ENCODE measurements around the gene THY1.
"Not testable (repeated sequence)": the region's sequence is repeated elsewhere in the genome, so short reads cannot be mapped to it uniquely, and the experiment has no call there.

THY1 gene

DNA sequence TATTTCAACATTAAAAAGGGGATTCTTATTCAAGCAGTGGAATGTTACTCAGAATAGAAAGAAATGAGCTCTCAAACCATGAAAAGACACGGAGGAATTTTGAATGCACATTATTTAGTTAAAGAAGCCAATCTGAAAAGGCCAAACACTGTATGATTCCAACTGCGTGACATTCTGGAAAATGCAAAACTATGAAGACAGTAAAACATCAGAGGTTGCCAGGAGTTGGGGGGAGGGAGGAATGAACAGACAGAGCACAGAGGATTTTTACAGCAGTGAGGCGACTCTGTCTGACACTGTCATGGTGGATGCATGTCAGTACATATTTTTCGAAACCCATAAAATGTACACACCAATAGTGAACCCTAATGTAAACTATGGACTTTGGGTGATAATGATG, 22.9 kb upstream of the THY1 start:
- DNase-seq (ENCODE audit: low read depth in 2 of 3, low spot score in 1 of 3), result no peak

DNA sequence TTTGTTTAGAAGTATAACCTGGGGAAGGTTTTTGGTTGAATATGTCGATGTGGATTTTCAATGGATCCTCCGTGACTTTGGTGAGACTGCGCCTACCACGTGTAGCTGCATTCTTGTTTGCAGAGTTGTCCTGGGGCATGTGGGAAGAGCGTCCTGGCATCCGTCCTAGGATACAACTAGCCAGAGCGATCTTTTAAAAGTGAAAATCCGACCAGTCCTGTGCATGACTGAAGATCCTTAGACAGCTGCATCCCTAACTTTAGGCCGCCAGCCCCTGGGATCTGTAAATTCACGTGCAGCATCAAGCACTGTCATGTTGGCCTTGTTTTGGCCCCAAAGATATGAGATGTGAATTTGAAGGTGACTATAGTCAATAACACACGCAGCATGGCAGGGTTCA, 22.4 kb upstream of the THY1 start:
- no peak for DNase-seq (ENCODE audit: low read depth in 2 of 3, low spot score in 1 of 3)

DNA sequence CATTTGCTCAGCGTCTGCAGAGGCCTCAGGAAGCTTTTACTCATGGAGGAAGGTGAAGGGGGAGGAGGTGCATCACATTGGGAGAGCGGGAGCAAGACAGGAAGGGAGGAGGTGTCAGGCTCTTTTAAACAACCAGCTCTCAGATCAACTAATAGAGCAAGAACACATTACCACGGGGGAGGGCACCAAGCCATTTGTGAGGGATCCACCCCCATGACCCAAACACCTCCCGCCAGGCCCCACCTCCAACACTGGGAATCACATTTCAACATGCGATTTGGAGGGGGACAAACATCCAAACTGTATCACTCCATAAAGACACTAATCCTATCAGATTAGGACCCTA, 18.9 kb upstream of the THY1 start:
- no peak for DNase-seq (ENCODE audit: low read depth in 2 of 3, low spot score in 1 of 3)

DNA sequence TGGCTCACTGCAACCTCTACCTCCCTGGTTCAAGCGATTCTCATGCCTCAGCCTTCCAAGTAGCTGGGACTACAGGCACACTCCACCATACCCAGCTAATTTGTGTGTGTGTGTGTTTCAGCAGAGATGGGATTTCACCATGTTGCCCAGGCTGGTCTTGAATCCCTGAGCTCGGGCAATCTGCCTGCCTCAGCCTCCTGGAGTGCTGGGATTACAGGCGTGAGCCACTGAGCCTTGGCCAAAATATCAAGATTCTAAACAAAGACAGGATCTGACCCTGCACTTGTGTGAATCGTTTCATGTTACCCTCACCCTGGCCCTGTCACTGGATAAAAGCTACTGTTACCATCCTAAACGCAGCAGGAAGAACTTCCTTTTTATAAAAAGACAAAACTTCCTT, 15.6 kb upstream of the THY1 start:
- DNase-seq (ENCODE audit: low read depth in 2 of 3, low spot score in 1 of 3), result no peak

DNA sequence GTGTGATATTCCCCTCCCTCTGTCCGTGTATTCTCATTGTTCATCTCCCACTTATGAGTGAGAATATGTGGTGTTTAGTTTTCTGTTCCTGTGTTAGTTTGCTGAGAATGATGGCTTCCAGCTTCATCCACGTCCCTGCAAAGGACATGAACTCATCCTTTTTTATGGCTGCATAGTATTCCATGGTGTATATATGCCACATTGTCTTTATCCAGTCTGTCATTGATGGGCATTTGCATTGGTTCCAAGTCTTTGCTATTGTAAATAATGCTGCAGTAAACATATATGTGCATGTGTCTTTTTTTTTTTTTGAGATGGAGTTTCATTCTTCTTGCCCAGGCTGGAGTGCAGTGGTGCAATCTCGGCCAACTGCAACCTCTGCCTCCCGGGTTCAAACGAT, 14.5 kb upstream of the THY1 start:
- not testable (repeated sequence) for DNase-seq (ENCODE audit: low read depth in 2 of 3, low spot score in 1 of 3)

DNA sequence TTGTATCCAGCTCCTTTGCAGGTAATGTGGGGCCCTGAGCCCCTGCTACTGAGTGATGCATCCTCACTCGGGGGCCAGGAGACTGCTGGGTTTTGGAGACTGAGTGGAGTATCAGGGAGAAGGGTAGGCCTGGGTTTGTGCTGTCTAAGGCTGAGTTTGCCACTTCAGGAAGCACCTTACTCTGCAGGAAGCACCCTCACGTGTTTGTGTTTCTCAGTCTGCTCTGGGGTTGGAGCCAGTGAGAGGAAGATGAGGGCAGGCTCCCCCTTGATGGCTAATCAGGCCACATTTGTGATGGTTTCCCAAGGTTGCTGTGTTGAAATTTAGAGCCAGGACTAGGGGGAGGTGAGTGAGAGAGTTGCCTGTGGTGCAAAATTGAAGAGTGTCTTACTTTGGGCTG, 13.7 kb upstream of the THY1 start:
- DNase-seq (ENCODE audit: low read depth in 2 of 3, low spot score in 1 of 3), result no peak

DNA sequence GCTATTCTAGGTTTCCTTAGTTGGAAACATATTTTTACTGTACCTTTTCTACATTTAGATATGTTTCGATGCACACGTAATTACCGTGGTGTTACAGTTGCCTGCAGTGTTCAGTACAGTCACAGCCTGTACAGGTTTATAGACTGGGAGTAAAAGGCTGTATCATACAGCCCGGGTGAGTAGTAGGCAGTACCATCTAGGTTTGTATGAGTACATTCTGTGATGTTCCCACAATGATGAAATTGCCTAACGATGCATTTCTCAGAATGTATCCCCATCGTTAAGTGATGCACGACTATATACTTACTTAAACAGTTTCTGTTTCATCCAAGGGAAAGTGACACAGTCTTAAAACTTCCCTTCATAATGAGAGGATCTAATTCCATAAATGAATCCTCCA, 13.1 kb upstream of the THY1 start:
- no peak for DNase-seq (ENCODE audit: low read depth in 2 of 3, low spot score in 1 of 3)

DNA sequence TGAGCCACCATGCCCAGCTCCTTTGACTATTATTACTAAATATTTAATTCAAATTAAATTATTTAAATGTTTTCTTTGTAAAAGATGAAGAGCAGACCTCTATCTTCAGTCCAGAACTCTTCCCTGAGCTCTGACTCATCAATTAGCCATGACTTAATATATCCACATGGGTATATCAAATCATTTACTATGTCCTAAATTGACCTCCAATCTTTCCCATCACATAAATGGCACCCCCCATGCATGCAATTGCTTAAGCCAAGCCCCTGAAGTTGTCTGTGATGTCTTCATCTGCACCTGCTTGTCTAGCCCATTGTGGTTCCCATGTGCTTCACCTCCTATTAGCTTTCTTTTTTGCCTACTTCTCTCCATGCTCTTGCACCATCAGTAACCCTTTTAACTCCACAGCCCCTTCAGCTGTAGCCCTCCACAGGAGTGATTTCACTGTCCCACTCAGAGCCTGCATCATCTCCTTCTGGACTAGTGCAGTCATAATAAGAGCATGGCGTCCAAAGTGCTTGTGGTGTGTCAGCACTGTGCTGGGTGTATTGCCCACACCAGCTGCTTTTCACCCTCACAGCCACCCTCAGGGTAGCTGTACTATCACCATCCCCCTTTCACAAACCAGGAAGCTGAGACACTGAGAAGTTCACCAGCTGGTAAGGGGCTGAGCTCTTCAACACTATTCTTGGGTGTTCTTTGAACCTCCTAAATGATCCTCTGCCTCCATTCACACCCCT, 11.8 kb upstream of the THY1 start:
- DNase-seq (ENCODE audit: low read depth in 2 of 3, low spot score in 1 of 3), result no peak

DNA sequence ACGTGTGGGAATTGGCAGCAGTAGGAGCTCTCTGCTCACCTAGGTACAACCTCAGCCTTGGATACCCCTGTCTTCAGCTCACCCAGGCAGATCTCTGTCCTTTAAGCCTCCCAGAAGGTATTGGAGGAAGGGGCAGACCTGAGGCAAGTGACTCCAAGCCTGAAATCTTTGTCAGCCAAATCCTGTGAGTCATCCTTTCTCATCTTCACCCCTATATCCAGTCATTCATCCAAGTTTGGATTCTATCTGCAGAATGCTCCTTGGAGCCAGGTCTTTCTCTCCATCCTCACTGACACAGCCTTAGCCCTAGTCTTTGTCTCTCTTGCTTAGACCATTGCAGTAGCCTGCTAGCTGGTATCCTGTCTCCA, 10.4 kb upstream of the THY1 start:
- DNase-seq (ENCODE audit: low read depth in 2 of 3, low spot score in 1 of 3), result no peak

DNA sequence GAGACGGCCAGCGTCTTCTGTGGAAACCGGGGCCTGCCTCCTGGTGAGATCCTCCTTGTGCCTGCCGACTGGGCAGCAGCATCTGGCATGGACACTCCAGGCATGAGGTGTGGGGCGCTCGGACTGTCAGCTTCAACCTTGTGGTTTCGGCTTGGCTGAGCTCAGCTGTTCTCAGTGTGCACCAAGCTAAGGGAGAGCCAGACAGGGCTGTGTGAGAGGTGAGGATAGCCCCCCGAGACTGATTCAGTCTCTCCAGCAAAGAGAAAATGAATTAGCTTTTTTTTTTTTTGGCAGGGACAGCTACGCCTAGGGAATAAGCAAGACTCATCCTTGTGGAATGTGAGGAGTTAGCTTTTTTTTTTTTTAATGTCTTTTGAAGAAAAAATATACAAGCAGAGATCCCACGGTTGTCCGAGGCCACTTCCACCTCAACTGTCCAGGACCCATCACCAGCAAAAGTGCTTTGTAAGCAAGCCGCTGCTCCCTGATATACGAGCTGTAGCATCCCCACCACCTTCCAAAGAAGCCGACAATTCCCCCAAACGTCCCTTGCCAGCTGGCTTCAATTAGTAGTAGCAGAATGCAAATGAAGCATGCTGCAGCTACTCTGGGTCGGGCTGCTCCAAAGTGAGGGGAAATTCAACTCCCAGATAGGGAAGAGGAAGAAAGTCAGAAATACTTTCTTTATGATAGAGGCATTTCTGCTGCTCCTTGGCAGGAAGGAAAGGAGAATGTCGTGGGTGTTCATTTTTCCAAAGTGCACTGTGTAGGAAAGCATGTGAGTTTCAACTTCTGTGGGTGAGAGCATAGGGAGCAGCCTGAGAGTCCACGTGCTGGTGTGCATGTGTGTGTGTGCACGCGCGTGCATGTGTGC, 9.7 kb upstream of the THY1 start:
- no peak for DNase-seq (ENCODE audit: low read depth in 2 of 3, low spot score in 1 of 3)

DNA sequence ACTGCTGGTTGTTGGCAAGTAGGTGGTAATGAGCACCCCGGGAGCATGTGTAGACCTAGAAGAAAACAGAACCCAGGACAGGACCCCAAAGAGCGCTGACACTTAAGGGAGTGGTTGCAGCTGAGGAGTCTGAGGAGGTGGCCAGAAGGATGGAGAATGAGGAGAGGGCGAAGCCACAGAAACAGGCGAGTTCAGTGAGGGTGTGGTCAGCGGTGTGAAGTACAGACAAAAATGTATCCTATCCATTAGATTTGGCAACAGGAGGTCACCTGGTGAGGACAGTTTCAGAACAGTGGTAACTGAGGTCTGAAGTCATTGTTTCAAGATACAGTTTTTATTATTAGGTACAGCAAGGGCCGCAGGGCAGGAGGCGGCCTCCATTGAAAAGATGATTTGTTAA, 8.6 kb upstream of the THY1 start:
- no peak for DNase-seq (ENCODE audit: low read depth in 2 of 3, low spot score in 1 of 3)

DNA sequence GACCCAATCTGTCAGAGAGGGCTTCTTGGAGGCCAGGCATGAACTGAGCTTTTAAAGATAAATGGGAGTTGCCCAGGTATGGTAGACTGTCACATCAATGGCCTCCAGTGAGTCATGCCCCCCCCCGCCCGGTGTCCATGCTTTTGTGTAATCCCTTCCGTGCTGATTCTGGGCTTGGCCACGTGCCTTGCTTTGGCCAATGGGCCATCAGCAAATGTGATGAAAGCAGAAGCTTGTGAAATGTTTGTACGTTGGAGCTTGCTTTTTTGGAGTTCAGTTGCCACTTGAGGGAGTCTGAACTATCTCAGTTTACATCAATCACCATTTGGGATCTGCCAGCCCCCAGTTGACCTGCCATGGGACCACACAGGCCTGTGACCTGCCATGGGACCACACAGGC, 4.3 kb upstream of the THY1 start:
- no peak for DNase-seq (ENCODE audit: low read depth in 2 of 3, low spot score in 1 of 3)

DNA sequence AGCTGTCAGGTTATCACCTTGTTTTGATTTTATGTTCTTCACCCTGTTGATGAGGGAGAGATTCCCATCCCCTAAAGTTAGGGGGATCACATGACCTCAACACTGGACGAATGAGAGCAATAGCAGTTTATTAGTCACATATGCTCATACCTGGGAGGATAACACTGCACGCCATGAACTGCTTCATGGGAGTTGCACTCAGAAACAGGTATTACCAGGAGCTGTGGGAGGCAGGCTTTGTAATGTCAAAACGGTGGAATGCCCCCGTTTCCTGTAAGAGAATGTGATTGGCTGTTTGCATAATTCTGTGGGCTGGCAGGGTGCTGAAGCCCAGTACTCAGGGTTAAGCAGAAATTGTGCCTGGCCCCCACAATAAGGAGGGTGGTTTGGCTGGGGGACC, 3.2 kb upstream of the THY1 start:
- no peak for DNase-seq (ENCODE audit: low read depth in 2 of 3, low spot score in 1 of 3)

DNA sequence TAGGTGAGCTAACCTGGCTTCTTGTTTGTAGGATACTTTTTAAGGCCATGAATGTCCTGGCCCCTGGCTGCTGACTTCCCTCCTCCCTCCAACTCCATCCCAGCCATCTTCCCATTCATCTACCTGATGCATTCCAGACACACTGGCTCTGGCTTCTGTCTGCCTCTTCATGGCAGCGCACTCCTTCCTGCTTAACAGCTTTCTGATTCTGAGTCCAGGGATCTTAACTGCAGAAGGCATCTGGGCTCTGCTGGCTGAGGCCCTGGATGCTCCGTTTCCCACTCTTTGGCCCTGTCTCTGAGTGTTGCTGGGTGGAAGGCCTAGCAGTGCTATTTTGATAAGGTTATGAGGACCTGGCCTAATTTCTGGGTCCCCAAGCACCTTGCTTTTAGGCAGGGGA, 1.8 kb upstream of the THY1 start:
- DNase-seq (ENCODE audit: low read depth in 2 of 3, low spot score in 1 of 3), result no peak

DNA sequence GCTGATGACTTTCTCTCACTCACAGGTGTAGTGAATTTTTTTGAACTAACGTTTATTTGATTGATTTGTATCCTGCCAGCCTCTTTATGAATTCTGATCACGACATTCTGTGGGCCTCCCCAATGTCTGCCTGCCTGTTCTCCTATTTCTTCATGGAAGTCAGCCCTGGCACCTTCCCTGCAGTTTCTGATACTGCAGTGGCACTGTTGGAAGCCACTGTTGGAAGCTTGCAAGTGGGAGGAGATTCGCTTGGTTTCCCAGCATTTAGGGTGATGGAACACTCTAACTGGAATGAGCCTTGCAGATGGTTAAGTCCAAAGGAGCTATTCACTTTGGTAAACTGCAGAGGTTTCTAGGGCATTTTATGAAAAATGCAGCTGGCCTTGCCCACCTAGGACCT, 1.3 kb upstream of the THY1 start:
- no peak for DNase-seq (ENCODE audit: low read depth in 2 of 3, low spot score in 1 of 3)

DNA sequence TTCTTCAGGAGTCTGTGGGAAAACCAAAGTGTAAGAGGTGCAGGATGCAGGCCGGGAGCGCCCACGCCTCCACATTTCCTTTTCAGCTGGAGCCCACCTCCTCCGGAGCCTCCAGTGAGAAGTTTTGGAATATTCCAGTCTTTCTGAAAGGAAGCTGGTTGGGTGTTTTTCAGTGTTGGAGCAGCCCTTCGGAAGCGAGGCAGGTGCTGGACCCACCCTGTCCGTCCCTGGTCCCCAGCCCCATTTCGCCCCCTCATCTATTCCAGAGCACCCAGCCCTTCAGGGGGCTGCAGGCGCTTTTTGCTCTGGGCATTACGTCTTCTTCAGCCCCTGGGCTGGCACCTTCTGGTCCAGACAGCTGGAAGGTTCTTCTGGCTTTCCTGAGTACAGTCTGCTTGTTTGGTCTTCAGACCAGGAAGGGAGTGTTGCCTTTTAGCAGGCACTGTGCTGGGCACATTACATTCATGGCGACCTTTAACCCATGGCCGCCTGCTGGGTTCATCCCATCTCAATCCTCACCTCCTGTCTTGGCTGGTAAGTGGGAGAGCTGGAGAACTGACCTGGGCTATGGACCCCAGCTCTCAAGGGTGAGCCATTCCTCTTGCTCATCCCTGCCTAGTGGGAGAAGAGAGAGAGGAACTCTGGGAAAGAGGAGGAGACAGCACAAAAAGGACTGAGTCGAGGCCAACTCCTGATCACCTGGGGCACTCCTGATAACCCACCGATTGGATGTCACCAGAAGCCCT, 710 bp upstream of the THY1 start:
- no peak for DNase-seq (ENCODE audit: low read depth in 2 of 3, low spot score in 1 of 3)

DNA sequence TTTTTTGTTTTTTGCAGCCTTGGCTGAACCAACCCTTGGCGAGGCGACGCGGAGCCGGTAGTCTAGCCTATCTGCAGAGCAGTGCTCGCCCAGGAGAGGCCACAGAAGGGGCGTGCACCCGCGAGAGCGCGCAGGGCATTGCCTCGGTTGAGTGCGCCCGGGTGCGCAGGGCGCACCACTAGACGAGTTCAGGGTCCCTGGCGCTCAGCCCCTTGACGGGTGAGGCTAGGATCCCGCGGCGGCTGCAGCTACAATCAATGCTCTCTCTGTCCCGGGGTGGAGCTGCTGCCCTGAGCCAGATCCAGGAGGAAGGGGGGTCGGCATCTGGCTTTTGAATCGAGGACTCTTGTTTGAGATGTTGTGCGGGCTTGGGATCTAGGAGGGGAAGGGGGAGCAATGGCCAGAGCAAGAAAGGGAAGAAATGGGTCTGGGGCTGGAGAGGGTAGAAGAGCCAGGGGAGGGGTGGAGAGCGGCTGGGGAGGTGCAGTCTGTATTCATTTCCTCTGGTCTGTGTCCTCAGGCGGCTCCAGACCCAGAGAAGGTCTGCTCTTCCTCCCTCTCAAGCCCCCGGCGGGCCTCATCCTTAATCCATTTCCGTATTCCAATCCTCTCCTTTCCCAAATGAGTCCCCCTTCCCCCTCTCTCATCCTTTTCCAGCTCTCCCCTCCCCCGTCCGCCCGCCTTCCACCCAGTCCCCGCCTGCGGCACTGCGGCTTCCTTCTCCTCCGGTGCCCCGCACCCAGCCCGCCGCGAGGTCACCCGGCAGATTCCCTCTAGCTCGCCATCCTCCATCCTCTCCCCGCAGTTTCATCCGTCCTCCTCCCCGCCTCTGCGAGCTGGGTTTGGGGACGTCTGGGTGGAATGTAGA, 797 bp downstream of the THY1 start:
- DNase-seq (ENCODE audit: low read depth in 2 of 3, low spot score in 1 of 3), result no peak

DNA sequence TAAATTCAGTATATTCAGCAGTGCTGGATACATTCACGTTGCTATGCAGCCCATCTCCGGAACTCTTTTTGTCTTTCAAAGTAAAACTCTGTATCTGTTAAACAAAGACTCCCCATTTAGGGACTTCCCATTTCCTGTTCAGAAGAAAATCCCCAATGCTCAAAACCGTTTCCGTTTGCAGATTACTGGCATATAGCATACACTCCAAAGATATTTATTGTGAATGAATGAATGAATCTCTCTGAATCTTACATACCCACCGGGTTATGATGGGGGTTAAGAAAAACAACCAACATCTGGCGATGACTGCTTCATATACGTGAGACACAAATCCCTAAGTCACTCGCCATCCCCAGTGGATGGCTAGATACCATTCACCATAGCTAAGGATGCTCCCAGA, 1.6 kb downstream of the THY1 start:
- DNase-seq (ENCODE audit: low read depth in 2 of 3, low spot score in 1 of 3), result no peak

DNA sequence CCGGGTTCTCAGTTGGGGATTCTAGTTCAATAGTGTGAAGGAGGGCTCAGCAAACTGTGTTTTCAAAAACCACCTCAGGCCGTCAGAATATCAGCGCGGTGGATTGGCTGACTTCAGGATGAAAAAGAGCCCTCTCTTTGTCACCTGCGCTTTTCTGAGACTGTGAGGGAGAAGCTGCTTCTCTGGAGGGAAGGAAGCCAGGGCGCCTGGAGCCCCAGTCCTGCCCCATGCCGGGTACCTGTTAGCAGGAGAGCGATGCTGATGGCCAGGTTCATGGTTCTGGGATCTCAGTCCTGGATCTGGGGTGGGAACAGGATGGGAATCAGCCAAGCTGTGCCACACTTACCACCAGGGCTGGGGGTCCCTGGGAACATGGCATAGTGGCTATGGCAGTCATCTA, 2.3 kb downstream of the THY1 start:
- DNase-seq (ENCODE audit: low read depth in 2 of 3, low spot score in 1 of 3), result no peak

DNA sequence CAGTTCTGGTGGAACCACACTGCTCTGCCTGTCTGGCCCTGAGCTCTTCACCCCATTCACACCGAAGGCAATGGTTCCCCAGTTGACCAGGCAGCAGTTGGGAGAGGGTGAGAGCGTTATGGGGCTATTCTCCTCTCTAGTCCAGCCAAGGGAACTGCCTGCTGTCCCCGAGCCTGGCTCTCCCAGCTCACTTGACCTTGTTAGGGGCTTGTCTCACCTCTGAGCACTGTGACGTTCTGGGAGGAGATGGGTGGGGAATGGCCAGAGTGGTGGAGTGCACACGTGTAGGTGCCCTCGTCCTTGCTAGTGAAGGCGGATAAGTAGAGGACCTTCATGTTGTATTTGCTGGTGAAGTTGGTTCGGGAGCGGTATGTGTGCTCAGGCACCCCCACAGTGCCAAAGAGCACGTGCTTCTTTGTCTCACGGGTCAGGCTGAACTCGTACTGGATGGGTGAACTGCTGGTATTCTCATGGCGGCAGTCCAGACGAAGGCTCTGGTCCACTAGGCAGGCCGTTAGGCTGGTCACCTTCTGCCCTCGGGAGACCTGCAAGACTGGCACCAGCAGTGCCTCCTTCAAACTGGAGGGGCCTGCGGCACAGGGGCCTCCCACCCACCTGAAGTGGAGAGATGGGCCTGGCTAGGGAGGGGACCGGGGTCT, 3.0 kb downstream of the THY1 start:
- no peak for DNase-seq (ENCODE audit: low read depth in 2 of 3, low spot score in 1 of 3)

DNA sequence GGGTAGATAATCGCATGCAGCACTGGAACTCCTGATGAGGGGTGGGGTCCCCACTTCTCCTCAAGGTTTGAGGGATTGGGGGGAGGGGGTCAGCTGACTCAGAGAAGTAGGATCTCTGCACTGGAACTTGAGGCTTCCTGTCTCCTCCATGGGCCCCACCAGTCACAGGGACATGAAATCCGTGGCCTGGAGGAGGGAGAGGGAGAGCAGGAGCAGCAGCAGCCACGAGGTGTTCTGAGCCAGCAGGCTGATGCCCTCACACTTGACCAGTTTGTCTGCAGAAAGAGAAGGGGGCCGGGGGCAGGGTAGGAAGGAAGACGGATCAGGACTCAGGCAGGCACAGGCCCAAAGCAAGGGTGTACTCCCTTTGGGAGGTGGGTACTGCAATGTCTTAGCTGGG, 3.7 kb downstream of the THY1 start:
- no peak for DNase-seq (ENCODE audit: low read depth in 2 of 3, low spot score in 1 of 3)

All from stimulated activated CD4-positive, alpha-beta T cell treated with anti-CD3 and anti-CD28 coated beads, Interleukin-12 subunit alpha, Interleukin-12 subunit beta, amount 100 ng/mL, for 48 hours (primary cell).